ENCODE results near the gene EHBP1. TPM values are rescaled to one million over a fixed set of nuclear protein-coding genes. Genes with fewer than 3 reads are reported as not detected.

The EHBP1 gene
- total and polyA plus RNA-seq, 4 experiments from 2014 or later: 9.2 to 31.9 (median 21.0) TPM

DNA sequence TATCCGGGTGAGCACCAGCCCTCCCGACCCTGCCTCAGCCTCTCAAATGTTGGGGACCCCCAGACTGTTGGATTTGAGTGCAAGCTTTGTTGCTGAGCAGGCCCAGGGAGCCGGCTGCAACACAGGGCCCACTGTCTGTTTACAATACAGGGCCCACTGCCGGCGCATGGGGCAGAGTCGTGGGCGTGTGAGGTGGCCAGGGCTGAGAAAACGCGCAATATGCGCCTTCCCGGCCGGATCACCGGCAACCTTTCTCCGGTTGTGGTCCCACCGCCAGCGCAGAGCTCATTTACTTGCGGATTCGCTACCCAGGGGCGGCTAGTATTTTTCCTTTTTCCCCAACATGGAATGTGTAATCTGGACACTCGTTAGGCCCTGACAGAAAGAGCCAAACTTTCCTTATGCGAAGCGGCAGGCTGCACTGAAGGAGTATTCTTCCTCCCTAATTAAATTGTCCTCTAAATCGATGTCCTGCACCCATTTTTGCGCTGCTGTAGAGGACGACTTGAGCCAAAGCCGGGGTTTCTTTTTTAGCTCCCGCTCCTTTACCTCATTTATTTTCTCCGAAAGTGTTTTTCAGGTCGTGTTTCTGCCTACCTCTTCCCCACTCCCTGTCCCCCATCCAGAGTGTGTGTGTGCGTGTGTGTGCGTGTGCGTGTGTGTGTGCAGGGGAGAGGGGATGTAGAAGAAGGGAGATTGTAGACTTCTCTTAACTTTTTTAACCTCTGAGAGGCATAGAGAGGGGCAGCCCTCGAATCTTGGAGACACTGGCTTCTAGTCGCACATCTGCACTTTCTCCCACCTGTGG, 347.8 kb downstream of the EHBP1 start:
- Mint-ChIP-seq H3K36me3 (no peaks in the 10 kb centered on the region), H3K27ac (peak overlapping the region in 1 of 7 donors; percentile 53), H3K4me1 (peaks cover 44 to 84% (median 66%) of the 10 kb centered on the region in 4 donors), H3K27me3 (peaks cover 59 to 73% of the 10 kb centered on the region in 2 donors), H3K9me3 (peaks cover 0 to 10% (median 2%) of the 10 kb centered on the region in 8 donors), H3K4me3 (peak overlapping the region in 7 of 8 donors; percentile 10 to 81 (median 74))
- CTCF ChIA-PET (ENCODE audit: partially characterized antibody): no interaction called here
- no peaks in the 10 kb centered on the region for H3K9me3 ChIP-seq (ENCODE audit: control insufficient read depth in 1 of 2, low read length in 2 of 2)
- no peak overlapping the region for H3K27ac ChIP-seq (ENCODE audit: low read depth, low read length)
- H3K36me3 ChIP-seq (ENCODE audit: insufficient read depth, low read length): no peaks in the 10 kb centered on the region
- H3K4me3 ChIP-seq (ENCODE audit: low read length in 2 of 2): no peak overlapping the region
- intact Hi-C loops (cut with micrococcal nuclease): no loop called here
- POLR2A ChIA-PET (ENCODE audit: partially characterized antibody): no interaction called here
- peaks cover 29% of the 10 kb centered on the region for H3K27me3 ChIP-seq (ENCODE audit: insufficient read depth, low read length)
- H3K4me1 ChIP-seq (ENCODE audit: insufficient read depth, low read length): peaks cover 72% of the 10 kb centered on the region
- no peak for DNase-seq

DNA sequence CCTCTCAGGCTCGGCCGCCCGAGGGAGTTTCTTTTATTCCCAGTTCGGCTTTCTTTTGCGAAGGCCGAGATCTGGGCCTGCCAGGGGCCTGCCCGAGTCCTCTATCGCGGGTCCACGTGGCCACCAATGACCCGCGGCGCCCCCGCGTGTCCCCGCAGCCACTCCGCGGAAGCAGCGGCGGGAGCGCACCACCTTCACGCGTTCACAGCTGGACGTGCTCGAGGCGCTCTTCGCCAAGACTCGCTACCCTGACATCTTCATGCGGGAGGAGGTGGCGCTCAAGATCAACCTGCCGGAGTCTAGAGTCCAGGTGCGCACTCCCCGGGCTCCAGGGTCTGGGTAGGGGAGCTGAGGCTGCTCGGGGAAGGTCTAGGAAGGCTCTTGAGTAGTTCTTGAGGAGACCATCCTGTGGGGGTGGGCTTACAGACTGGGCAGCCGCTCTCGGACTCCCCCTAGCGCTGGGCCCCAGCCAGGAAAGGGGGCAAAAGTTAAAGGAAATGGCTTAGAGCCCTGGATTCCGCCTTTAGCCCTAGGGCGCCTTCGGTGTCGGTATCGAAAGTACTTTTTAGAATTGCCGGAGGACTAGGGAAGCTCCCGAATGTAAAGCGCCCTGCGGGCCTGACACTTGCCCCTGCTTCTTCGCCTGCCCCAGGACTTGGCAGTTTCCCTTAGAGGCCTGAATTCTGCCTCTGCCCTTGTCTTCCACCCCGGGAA, 348.5 kb downstream of the EHBP1 start:
- Mint-ChIP-seq H3K36me3 (no peaks in the 10 kb centered on the region), H3K9me3 (peaks cover 0 to 10% (median under 1%) of the 10 kb centered on the region in 8 donors), H3K4me3 (peak overlapping the region; percentile 18 to 86 (median 71)), H3K27ac (peak overlapping the region in 1 of 7 donors; percentile 16), H3K4me1 (peaks cover 43 to 81% (median 64%) of the 10 kb centered on the region in 4 donors), H3K27me3 (peaks cover 57 to 73% of the 10 kb centered on the region in 2 donors)
- ChIA-PET POLR2A (ENCODE audit: partially characterized antibody) (no interaction called here), CTCF (ENCODE audit: partially characterized antibody) (no interaction called here)
- intact Hi-C loops (cut with micrococcal nuclease): no loop called here
- Histone ChIP-seq H3K36me3 (ENCODE audit: insufficient read depth, low read length) (no peaks in the 10 kb centered on the region), H3K9me3 (ENCODE audit: control insufficient read depth in 1 of 2, low read length in 2 of 2) (no peaks in the 10 kb centered on the region), H3K27ac (ENCODE audit: low read depth, low read length) (no peak overlapping the region), H3K27me3 (ENCODE audit: insufficient read depth, low read length) (peaks cover 35% of the 10 kb centered on the region), H3K4me1 (ENCODE audit: insufficient read depth, low read length) (peaks cover 72% of the 10 kb centered on the region), H3K4me3 (ENCODE audit: low read length in 2 of 2) (no peak overlapping the region)
- no peak for DNase-seq

DNA sequence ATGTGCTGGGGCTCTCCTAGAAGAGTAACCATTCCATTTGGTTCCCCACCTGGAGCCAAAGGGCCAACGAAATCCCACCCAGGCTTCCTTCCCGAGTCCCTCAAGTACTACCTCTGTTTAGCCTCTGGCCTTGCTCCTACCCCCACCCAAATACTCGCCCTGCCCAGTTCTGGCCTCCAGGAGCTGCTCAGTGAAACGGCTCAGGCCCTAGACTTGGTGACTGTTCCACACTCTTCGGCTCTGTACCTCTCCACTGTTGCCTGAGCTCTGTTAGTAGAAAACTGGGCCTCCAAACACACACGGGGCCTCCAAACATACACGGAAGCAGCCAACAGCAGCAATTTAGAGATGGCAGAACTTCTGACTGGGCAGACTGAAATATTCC, 349.3 kb downstream of the EHBP1 start:
- peaks cover 35% of the 10 kb centered on the region for H3K27me3 ChIP-seq (ENCODE audit: insufficient read depth, low read length)
- H3K4me1 ChIP-seq (ENCODE audit: insufficient read depth, low read length): peaks cover 64% of the 10 kb centered on the region

DNA sequence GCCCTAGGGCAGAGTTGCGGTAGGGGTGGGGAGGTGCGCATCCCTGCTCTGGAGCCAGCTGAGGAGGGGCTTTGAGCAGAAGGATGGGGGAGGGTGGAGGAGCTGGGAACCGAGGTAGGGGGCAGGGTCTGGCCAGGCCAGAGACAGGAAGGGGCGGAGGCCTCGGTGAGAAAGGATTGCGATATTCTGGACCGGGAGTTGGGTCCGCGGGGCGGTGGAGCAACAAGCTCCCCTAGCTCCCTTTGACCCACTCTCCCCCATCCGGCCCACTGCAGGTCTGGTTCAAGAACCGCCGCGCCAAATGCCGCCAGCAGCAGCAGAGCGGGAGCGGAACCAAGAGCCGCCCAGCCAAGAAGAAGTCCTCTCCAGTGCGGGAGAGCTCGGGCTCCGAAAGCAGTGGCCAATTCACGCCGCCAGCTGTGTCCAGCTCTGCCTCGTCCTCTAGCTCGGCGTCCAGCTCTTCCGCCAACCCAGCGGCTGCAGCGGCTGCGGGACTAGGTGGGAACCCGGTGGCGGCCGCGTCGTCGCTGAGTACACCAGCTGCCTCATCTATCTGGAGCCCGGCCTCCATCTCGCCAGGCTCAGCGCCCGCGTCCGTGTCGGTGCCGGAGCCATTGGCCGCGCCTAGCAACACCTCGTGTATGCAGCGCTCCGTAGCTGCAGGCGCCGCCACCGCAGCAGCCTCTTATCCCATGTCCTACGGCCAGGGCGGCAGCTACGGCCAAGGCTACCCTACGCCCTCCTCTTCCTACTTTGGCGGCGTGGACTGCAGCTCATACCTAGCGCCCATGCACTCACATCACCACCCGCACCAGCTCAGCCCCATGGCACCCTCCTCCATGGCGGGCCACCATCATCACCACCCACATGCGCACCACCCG, 350.0 kb downstream of the EHBP1 start:
- peak in 1 of 5 donors; percentile 37 for DNase-seq
- H3K27me3 ChIP-seq (ENCODE audit: insufficient read depth, low read length): peaks cover 35% of the 10 kb centered on the region
- ChIA-PET CTCF (ENCODE audit: partially characterized antibody) (no interaction called here), POLR2A (ENCODE audit: partially characterized antibody) (no interaction called here)
- H3K4me1 Mint-ChIP-seq: peaks cover 39 to 77% (median 60%) of the 10 kb centered on the region in 4 donors
- no peak overlapping the region for H3K4me3 ChIP-seq (ENCODE audit: low read length in 2 of 2)
- peak overlapping the region in 6 of 8 donors; percentile 51 to 86 (median 68) for H3K4me3 Mint-ChIP-seq
- no peaks in the 10 kb centered on the region for H3K36me3 Mint-ChIP-seq
- peaks cover 54 to 69% of the 10 kb centered on the region in 2 donors for H3K27me3 Mint-ChIP-seq
- H3K27ac Mint-ChIP-seq: no peak overlapping the region
- intact Hi-C loops (cut with micrococcal nuclease): no loop called here
- peaks cover 0 to 16% (median 6%) of the 10 kb centered on the region in 8 donors for H3K9me3 Mint-ChIP-seq
- H3K36me3 ChIP-seq (ENCODE audit: insufficient read depth, low read length): no peaks in the 10 kb centered on the region
- no peak overlapping the region for H3K27ac ChIP-seq (ENCODE audit: low read depth, low read length)
- H3K4me1 ChIP-seq (ENCODE audit: insufficient read depth, low read length): peaks cover 62% of the 10 kb centered on the region
- no peaks in the 10 kb centered on the region for H3K9me3 ChIP-seq (ENCODE audit: control insufficient read depth in 1 of 2, low read length in 2 of 2)

More for the DNA sequence above, 349.3 kb downstream of the EHBP1 start:
- H3K4me3 Mint-ChIP-seq: peak overlapping the region in 6 of 8 donors; percentile 58 to 86 (median 77)
- no peak overlapping the region for H3K27ac ChIP-seq (ENCODE audit: low read depth, low read length)
- H3K27ac Mint-ChIP-seq: no peak overlapping the region
- no peak for DNase-seq
- H3K4me3 ChIP-seq (ENCODE audit: low read length in 2 of 2): no peak overlapping the region
- no peaks in the 10 kb centered on the region for H3K36me3 ChIP-seq (ENCODE audit: insufficient read depth, low read length)
- peaks cover 51 to 65% of the 10 kb centered on the region in 2 donors for H3K27me3 Mint-ChIP-seq
- H3K4me1 Mint-ChIP-seq: peaks cover 37 to 74% (median 58%) of the 10 kb centered on the region in 4 donors
- ChIA-PET POLR2A (ENCODE audit: partially characterized antibody) (no interaction called here), CTCF (ENCODE audit: partially characterized antibody) (no interaction called here)
- H3K9me3 Mint-ChIP-seq: peaks cover 0 to 10% (median 1%) of the 10 kb centered on the region in 8 donors
- intact Hi-C loops (cut with micrococcal nuclease): no loop called here
- no peaks in the 10 kb centered on the region for H3K9me3 ChIP-seq (ENCODE audit: control insufficient read depth in 1 of 2, low read length in 2 of 2)
- H3K36me3 Mint-ChIP-seq: no peaks in the 10 kb centered on the region

DNA sequence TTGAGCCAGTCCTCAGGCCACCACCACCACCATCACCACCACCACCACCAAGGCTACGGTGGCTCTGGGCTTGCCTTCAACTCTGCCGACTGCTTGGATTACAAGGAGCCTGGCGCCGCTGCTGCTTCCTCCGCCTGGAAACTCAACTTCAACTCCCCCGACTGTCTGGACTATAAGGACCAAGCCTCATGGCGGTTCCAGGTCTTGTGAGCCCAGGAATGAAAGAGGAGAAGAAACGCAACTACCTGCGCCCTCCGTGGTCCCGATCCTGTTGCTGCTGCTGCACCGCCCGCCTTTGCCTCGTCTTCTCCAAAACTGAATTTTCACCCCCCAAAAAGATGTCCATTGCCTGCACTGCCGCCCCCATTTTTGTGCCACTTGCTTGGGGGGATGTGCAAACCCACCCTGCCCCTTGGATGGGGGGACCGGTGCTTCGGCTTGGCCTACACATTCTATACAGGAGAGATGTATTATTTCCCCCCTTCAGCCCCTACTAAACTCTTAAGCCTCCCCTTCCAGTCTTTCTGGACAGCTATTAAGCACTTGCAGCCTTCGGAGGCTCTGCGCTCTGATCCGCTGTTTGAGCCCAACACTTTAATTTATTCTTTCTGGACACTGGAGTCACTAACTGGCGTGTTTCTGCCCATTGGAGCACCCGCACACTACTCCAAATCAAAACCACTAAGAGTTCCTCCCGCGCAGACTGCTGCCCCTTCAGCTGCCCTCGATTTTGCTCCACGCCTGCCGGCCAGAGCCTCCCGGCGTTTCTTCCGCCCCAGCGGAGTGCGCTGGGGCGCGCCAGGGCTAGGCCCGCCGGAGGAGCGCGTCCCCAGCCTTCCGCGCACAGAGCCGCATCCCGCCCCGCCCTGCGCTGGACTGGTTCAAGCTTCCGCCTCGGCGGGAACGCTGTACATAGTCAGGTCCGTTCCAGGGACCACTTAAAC, 350.9 kb downstream of the EHBP1 start:
- no peak for DNase-seq
- CTCF ChIA-PET (ENCODE audit: partially characterized antibody): no interaction called here
- peak overlapping the region in 1 of 7 donors; percentile 65 for H3K27ac Mint-ChIP-seq

More for the DNA sequence above, 350.9 kb downstream of the EHBP1 start:
- Mint-ChIP-seq H3K4me1 (peaks cover 34 to 71% (median 54%) of the 10 kb centered on the region in 4 donors), H3K4me3 (peak overlapping the region in 7 of 8 donors; percentile 10 to 77 (median 56)), H3K27me3 (peaks cover 54 to 66% of the 10 kb centered on the region in 2 donors), H3K36me3 (no peaks in the 10 kb centered on the region), H3K9me3 (peaks cover 0 to 18% (median 7%) of the 10 kb centered on the region in 8 donors)
- Histone ChIP-seq H3K36me3 (ENCODE audit: insufficient read depth, low read length) (no peaks in the 10 kb centered on the region), H3K4me3 (ENCODE audit: low read length in 2 of 2) (no peak overlapping the region), H3K27me3 (ENCODE audit: insufficient read depth, low read length) (peaks cover 35% of the 10 kb centered on the region), H3K9me3 (ENCODE audit: control insufficient read depth in 1 of 2, low read length in 2 of 2) (no peaks in the 10 kb centered on the region), H3K4me1 (ENCODE audit: insufficient read depth, low read length) (peaks cover 54% of the 10 kb centered on the region), H3K27ac (ENCODE audit: low read depth, low read length) (no peak overlapping the region)
- intact Hi-C loops (cut with micrococcal nuclease): no loop called here
- POLR2A ChIA-PET (ENCODE audit: partially characterized antibody): no interaction called here
